ENCODE measurements around the gene STK10.

GRCh38 chr5:172111852-172112225 is 76.2 kb downstream of the STK10 start:
- TF ChIP-seq, protein P1, sequence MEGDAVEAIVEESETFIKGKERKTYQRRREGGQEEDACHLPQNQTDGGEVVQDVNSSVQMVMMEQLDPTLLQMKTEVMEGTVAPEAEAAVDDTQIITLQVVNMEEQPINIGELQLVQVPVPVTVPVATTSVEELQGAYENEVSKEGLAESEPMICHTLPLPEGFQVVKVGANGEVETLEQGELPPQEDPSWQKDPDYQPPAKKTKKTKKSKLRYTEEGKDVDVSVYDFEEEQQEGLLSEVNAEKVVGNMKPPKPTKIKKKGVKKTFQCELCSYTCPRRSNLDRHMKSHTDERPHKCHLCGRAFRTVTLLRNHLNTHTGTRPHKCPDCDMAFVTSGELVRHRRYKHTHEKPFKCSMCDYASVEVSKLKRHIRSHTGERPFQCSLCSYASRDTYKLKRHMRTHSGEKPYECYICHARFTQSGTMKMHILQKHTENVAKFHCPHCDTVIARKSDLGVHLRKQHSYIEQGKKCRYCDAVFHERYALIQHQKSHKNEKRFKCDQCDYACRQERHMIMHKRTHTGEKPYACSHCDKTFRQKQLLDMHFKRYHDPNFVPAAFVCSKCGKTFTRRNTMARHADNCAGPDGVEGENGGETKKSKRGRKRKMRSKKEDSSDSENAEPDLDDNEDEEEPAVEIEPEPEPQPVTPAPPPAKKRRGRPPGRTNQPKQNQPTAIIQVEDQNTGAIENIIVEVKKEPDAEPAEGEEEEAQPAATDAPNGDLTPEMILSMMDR (IDR thresholded peaks at IDR 0.05), result no peak
- TF ChIP-seq REST (IDR thresholded peaks at IDR 0.05), result no peak
- no peak for TF ChIP-seq KDM5A (IDR thresholded peaks at IDR 0.05)
- no peak for TF ChIP-seq POLR2A (IDR thresholded peaks at IDR 0.05; ENCODE audit: low read length)
